Left colon (tissue), 2 donors: Measurements from ENCODE around the gene EIF4G1. TPM values are rescaled to one million over a fixed set of nuclear protein-coding genes. Genes with fewer than 3 reads are reported as not detected.
A peak's percentile ranks its signal among the peaks of the same experiment; 100 is the strongest.

Experiments
- ATAC-seq: fragments of 200-7000 bp; cut with Tn5 transposase; one replicate; pipeline ENCODE4 v1.9.1; 2020; ENCODE audit warnings: mild to moderate bottlenecking, moderate library complexity
- DNase-seq, 2 donors: peaks; one replicate each; pipeline ENCODE4 v3.0.0-alpha.2; 2020
- intact Hi-C, 2 donors: fragments of 100-400 bp; cut with DNase I in 1 of 2; cut with micrococcal nuclease in 1 of 2; formaldehyde crosslinking; loops; one replicate each; pipeline versions ENCODE4 v1.11.2 to v1.14.0; 2022; cut with DNase I, micrococcal nuclease
- total RNA-seq, 2 donors: library from RNA; stranded (reverse); fragmentation: NEBNext Ultra II Directional; extraction: Animal tissue kit (Norgen Biotek cat#: 25700); gene quantifications; one replicate each; pipeline ENCODE4 v1.2.1, GENCODE V29; 2021
- donor health status: DM: no; HTN: no; CAD: no.
- donor health status: DM: yes; HTN: yes; CAD: no.

The EIF4G1 gene
- total RNA-seq, 2 donors from 2014 or later = 245 to 322 TPM

DNA sequence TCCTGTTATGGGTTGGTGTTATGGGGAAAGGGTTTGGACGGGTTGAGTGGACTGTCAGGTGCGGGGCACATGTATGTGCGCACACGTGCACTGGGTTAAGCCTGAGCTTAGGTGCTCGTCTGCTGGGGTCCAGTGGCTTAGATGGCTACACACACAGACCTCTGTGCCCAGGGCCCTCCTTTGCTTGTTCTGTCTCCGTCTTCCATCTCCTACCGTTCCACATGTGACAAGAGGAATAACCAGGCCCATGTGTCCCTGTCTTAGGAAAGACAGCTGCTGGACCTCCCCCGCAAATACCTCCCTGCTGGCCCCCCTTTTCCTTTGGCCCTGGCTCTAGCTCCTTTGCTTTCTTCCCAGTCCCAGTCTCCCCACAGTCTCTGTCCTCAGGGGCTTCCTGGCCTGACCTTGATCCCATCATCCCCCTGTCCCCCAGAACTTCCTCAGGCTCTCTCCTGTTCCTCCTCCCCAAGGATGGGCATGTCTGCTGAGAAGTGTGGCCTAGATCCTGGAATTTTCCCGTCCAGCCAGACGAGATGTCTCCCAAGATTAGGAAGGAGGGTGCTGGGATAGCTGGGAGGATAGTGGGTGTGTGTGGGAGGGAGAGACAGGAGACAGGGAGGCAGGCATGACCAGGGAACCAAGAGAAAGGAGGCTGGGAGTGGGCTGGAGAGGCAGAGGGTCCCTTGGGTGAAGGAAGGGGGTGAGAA, 64.4 kb downstream of the EIF4G1 start:
- DNase-seq (no peak), ATAC-seq (no peak)
- intact Hi-C loops = loop anchor here in 1 of 2 donors (10.0 kb wide), 1 partner anchor 166 kb away; no protein-coding TSS in a partner anchor

DNA sequence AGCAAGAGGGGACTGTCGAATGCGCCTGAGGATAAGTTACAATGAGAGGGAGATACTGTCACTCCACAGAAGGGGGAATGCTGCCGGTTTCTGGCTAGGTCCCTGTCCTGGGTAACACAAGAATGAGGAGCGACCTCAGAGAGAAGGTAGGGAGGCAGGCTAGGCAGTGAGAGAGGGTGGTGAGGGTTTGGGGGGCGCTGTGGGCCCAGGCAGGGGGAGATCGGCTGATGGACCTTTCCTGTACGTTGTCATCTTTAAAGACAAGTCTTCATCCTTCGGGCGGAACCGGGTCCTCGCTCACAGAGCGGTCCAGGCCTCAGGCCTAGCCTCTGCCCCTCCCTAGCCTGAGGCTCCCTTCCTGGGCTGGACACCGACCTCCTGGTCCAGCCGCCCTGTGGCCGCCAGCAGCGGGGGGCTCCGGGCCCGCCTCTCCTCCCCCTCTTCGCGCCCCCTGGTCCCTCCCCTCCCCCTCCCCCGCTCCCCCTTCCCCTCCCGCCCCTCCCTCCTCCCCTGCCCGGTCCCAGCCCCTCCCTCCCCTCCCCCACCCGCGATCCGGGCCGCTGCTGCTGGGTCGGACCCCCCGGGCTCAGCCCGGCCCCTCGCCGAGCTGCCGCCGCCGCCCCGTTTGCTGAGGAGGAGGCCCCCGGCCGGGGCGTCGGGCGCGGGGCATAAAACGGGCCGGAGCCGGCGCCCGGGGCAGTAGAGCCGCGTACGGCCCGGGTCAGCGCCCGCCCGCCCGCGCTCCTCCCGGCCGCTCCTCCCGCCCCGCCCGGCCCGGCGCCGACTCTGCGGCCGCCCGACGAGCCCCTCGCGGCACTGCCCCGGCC, 65.2 kb downstream of the EIF4G1 start, which contains the start of gene CHRD:
TSS of gene CHRD (plus strand) at position 697 of the 827 bp plus-strand sequence. CDS start 265 bp downstream, outside the sequence.
- ATAC-seq (peak; percentile 24), DNase-seq (no peak)
- intact Hi-C loops = loop anchor here in 1 of 2 donors (10.0 kb wide), 1 partner anchor 165 kb away; no protein-coding TSS in a partner anchor

GRCh38 chr3:184380185-184380626, 65.8 kb downstream of the EIF4G1 start:
- ATAC-seq (peak; percentile 68), DNase-seq (peak in 1 of 2 donors; percentile 66)
- intact Hi-C loops = no loop called here

DNA sequence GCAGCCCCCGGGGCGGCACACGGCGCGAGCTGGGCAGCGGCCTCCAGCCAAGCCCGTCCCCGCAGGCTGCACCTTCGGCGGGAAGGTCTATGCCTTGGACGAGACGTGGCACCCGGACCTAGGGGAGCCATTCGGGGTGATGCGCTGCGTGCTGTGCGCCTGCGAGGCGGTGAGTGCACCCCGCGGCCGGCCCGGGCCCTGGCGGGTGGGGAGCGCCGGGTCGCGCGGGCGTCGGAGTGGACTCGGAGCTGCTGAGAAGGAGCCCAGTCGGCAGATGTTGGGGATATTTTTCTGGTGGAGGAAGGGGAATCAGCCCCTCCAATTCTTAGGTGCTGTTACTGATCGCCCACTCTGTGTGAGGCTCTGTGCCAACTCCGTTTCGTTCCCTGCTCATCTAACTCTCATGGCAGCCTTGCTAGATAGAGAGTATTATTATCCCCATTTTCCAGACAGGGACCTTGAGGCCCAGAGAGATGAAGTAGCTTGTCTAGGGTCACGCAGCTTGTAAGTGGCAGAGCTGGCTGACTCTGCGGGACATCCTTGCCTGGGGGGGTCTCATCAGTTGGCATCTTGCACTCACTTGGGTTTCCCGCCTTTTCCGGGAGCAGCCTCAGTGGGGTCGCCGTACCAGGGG, 66.3 kb downstream of the EIF4G1 start:
- DNase-seq (no peak), ATAC-seq (peak; percentile 13)
- intact Hi-C loops = no loop called here

GRCh38 chr3:184381261-184382224, 67.1 kb downstream of the EIF4G1 start:
- no peak for DNase-seq
- intact Hi-C loops = no loop called here
- peak; percentile 31 for ATAC-seq

GRCh38 chr3:184382326-184383032, 68.1 kb downstream of the EIF4G1 start:
- intact Hi-C loops = no loop called here
- DNase-seq = no peak
- ATAC-seq = no peak

GRCh38 chr3:184383033-184383740, 68.8 kb downstream of the EIF4G1 start:
- no peak for DNase-seq
- intact Hi-C loops = no loop called here
- ATAC-seq = no peak

- intact Hi-C loops = no loop called here
- DNase-seq (no peak), ATAC-seq (no peak)
Measured at GRCh38 chr3:184384342-184384741, 69.9 kb downstream of the EIF4G1 start.

Other genes starting within 250 kb of the EIF4G1 start
- gene HTR3E, start 217.5 kb upstream of the EIF4G1 start, total RNA-seq = under 1 TPM; 0.50 to 0.70 TPM
- 10 to 100 TPM; 32.6 to 40.8 TPM for gene EIF2B5, start 179.2 kb upstream of the EIF4G1 start, total RNA-seq
- 10 to 100 TPM; 63.2 to 66.3 TPM for gene DVL3, start 159.2 kb upstream of the EIF4G1 start, total RNA-seq
- gene AP2M1, start 139.8 kb upstream of the EIF4G1 start, total RNA-seq = 100 to 1,000 TPM; 211 to 219 TPM
- 10 to 100 TPM; 56.1 to 69.2 TPM for gene ABCF3, start 128.4 kb upstream of the EIF4G1 start, total RNA-seq
- gene VWA5B2, start 85.0 kb upstream of the EIF4G1 start, total RNA-seq = 1 to 10 TPM; 2.2 to 3.3 TPM
- 10 to 100 TPM; 25.0 to 40.3 TPM for gene ALG3, start 65.6 kb upstream of the EIF4G1 start, total RNA-seq
- gene EEF1AKMT4, start 64.9 kb upstream of the EIF4G1 start, total RNA-seq = 1 to 10 TPM; 3.5 to 5.3 TPM
- gene CAMK2N2, start 53.1 kb upstream of the EIF4G1 start, total RNA-seq = under 1 TPM in 1 of 2 donors, not detected in 1; 0.39 TPM
- under 1 TPM; 0.20 to 0.24 TPM for gene ECE2, start 38.6 kb upstream of the EIF4G1 start, total RNA-seq
- 100 to 1,000 TPM; 174 to 187 TPM for gene PSMD2, start 15.4 kb upstream of the EIF4G1 start, total RNA-seq
- 10 to 100 TPM; 16.2 to 20.9 TPM for gene FAM131A, start 23.0 kb downstream of the EIF4G1 start, total RNA-seq
- gene CLCN2, start 47.0 kb downstream of the EIF4G1 start, total RNA-seq = 10 to 100 TPM; 73.2 to 89.9 TPM
- gene POLR2H, start 47.1 kb downstream of the EIF4G1 start, total RNA-seq = 10 to 100 TPM; 96.7 to 96.8 TPM
- not detected for gene THPO, start 63.6 kb downstream of the EIF4G1 start, total RNA-seq
- gene CHRD, start 65.4 kb downstream of the EIF4G1 start, total RNA-seq = 1 to 10 TPM; 2.1 to 2.6 TPM
- 10 to 100 TPM; 29.2 to 32.9 TPM for gene EPHB3, start 247.2 kb downstream of the EIF4G1 start, total RNA-seq